GM13977 (cell line): ENCODE data around the gene SUCLG1.

ENCODE experiments used
- DNase-seq: peaks from one replicate; pipeline ENCODE4 v3.0.0; 2012; ENCODE audit warnings: low spot score
- CTCF ChIP-seq: IDR thresholded peaks from 2 replicates; pipeline ENCODE4 v1.5.1; 2012; ENCODE audit warnings: mild to moderate bottlenecking, control low read depth; ENCODE audit not compliant: insufficient read depth; ENCODE audit errors: extremely low read depth, missing control alignments
- in situ Hi-C: fragments of 300-500 bp; cut with MboI; formaldehyde crosslinking; loops from one replicate; pipeline ENCODE4 v1.12.0; 2022; ENCODE audit warnings: low sequenced_read_pairs, low pct_unique_long_range_greater_than_20kb, mixed read lengths, inconsistent platforms; ENCODE audit not compliant: unreplicated experiment

Gene SUCLG1

GRCh38 chr2:84393829-84394228 lies 65.3 kb downstream of the SUCLG1 start:
- in situ Hi-C loops: no loop called here
- DNase-seq: no peak
- TF ChIP-seq CTCF: no peak

DNA sequence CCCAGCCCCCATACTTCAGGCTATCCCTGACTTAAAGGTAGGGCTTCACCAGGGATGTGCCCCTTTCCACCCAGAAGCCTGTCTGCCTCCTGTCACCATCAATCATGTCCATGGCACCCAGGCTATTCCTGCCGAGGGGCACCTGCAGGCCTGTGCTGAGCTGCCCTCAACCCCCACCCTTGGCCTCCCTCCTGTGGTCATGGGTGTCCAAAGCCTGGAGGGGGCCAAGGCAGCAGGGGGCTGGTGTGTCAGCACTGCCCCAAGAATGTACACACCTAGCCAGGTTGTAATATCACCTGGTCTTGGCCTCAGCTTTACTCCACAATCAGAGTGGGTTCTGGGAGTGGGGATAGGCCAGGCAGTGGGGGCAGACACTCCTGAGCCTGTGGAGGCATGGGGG lies 69.3 kb downstream of the SUCLG1 start:
- in situ Hi-C loops: no loop called here
- TF ChIP-seq CTCF: no peak
- DNase-seq: no peak

GRCh38 chr2:84388921-84389490 lies 70.1 kb downstream of the SUCLG1 start:
- DNase-seq: no peak
- TF ChIP-seq CTCF: no peak
- in situ Hi-C loops: no loop called here

- TF ChIP-seq CTCF: no peak
- in situ Hi-C loops: no loop called here
- DNase-seq: no peak
Measured at GRCh38 chr2:84388133-84388532, 70.9 kb downstream of the SUCLG1 start.

DNA sequence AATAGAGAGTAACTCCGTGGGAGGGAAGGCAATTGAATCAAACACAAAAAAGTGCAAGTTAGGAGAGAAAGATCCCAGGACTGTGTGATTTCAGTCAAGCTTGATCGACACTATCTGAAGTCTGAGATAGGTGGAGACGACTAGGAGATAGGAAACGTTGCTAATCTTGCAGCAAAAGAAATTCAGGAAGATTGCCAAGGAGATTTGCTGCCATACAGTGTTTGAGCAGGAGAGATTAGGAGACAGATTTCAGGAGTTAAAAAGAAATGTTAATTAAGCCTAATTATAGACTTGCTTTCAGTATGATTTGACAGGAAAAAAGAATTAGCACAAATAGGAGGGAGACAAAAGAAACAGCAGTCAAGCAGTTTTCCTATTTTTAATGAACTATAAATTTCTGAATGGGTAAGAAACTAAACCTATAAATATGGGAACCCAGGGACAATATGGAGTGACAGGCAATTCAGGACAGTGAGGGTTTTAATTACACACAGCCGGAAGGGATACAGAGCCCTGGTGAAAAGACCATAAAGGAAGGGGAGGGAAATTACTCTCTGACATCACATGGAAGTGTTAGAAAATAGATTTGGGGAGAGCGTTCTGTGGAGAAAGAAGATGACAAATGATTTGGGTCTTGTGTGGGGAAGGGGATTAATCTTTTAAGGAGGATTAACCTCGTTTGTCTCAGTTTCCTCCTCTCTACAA lies 72.6 kb downstream of the SUCLG1 start:
- TF ChIP-seq CTCF: no peak
- in situ Hi-C loops: no loop called here
- DNase-seq: no peak

- TF ChIP-seq CTCF: no peak
- DNase-seq: no peak
- in situ Hi-C loops: no loop called here
Measured at GRCh38 chr2:84383271-84383670, 75.8 kb downstream of the SUCLG1 start.

GRCh38 chr2:84380875-84381274 lies 78.2 kb downstream of the SUCLG1 start:
- in situ Hi-C loops: no loop called here
- DNase-seq: no peak
- no peak for TF ChIP-seq CTCF
